Activated T-cell treated with anti-CD3 and anti-CD28 coated beads for 1 hour (primary cell): Measurements from ENCODE around the gene REPS2.

Experiments used
- DNase-seq: peaks from one replicate; pipeline ENCODE4 v3.0.0-alpha.2; 2020; ENCODE audit warnings: low read depth

The REPS2 gene

DNA sequence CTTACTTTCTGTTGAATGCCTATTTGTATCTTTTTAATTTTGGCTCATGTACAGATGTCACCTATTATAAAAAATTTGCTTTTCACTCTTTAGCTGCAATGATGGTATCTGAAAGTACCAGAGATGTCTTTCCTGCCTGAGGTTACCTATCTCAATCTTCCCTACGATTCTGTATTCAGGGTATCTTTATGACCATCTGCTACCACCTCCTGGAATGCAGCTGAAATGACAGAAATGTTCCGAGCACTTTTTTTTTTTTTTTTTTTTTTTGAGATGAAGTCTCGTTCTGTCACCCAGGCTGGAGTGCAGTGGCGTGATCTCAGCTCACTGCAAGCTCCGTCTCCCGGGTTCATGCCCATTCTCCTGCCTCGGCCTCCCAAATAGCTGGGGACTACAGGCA is 136.4 kb downstream of the REPS2 start:
- no peak for DNase-seq

DNA sequence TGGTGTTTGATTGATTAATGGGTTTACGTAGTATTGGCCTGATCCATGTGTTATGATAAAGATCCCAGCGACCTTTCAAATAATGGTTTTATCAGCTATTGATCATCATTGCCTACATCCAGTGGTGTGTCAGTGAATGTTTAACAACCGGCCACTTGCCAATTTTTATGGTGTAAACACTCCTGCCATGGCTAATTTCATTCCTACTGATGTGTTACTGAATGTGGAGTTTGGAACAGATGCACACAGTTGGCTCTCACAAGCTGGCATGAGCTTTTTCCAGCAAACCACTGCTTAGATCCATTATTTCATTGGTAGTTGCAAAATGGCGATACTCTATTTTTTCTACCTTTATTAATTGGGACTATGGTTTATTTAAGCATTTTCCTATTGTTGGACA is 139.9 kb downstream of the REPS2 start:
- DNase-seq = no peak

- DNase-seq = no peak
Measured at GRCh38 chrX:17095161-17095560, 148.7 kb downstream of the REPS2 start.

DNA sequence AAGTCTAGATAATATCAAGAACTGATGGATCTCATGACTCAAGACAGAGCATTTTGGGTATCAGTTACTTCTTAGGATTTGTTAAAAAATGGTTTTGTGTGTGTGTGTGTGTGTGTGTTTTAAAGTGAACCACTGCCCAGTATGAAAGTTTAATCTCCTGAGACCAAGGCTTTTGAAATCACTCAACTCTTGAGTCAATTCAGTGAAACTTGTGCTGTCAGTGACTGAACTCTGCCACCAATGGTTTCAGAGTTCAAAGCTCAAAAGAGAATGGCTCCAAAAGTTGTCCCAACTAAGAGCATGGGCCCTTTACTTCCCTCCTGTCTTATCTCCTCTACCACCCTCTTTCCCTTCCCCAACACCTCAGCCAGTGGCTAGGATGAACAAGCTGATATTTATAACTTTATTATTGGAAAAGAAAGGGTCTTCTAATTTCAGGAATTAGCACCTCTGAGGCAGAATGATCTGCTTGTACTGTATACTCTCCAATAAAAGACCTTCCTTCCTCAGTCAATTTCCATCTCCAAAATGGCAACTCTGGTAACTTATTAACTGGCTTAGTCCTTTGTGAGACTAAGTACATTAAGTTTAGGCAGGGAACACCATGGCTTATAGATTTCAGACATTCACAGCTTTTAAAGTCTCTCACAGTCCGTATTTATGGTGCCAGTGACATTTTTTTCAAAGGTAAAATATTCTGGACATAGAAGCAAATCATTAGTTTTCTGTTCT is 152.2 kb downstream of the REPS2 start:
- no peak for DNase-seq

GRCh38 chrX:17104433-17104832 is 158.0 kb downstream of the REPS2 start:
- no peak for DNase-seq

- DNase-seq = no peak
Measured at GRCh38 chrX:17120816-17121215, 174.4 kb downstream of the REPS2 start.

DNA sequence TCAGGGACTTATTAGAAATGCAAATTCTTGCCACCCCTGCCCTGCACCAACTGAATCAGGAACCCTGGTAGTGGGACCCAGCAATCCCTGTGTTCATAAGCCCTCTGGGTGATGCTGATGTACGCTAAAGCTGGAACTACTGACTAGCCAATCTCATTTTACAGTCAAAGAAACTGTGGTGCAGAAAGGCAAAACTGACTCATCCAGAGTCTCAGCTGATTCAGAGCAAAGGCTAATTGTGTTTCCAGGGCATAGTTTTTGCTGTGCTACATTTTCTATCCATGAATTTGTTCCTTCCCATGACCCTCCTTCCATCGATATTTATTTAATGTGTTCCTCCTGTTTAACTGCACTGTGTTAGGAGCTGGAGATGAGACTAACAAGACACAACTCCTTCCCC is 207.5 kb downstream of the REPS2 start:
- DNase-seq = no peak

GRCh38 chrX:17160975-17161374 is 214.5 kb downstream of the REPS2 start:
- DNase-seq = no peak

DNA sequence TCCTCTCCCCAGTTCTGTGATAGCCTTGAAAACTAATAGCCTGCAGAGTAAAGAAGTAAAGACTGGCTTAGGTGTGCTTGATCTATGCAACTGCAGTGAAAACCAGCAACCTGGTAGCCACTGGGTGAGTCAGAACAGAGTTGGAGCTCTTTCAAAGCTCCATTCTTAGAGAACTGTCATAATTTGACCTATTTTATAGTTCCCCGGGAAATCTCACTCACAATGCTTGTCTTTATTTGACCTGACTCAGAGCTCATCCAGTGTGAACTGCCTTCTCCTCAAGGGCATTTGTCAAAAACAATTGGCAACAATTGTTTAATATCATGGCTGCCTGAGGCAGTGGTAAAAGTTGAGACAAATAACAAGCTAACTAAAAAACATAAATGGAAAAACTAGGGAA is 215.5 kb downstream of the REPS2 start:
- no peak for DNase-seq

DNA sequence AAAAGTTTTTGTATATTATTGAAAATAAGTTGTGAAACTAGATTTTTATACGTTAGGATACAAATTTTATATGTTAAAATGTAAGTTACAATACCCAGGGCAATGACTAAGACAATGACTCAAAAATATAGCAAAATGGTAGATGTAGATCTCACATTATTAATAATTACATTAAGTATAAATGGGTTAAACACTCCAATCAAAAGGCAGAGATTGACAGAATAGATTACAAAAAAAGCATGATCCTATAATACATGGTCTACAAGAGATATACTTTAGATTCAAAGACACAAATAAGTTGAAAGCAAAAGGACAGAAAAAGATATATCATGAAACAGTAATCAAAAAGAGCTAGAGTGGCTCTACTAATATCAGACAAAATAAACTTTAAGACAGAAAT is 217.6 kb downstream of the REPS2 start:
- DNase-seq = no peak

DNA sequence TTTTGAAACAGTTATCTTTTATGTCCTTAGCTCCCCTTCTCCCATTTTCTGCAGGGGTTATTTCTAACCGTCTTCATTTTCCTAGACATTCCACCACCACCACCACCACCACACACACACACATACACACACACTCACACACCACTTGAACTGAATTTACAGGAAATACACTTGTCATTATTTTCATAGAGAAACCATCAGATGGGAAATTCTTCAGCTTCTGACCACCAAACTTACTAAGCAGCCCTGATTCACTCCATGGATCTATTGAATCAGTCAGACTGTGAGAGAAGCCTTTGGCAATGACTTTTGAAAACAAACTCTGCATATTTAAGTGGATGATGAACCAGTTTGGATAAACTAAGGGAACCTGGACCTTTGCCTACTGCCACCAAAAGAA is 218.5 kb downstream of the REPS2 start:
- DNase-seq = no peak

DNA sequence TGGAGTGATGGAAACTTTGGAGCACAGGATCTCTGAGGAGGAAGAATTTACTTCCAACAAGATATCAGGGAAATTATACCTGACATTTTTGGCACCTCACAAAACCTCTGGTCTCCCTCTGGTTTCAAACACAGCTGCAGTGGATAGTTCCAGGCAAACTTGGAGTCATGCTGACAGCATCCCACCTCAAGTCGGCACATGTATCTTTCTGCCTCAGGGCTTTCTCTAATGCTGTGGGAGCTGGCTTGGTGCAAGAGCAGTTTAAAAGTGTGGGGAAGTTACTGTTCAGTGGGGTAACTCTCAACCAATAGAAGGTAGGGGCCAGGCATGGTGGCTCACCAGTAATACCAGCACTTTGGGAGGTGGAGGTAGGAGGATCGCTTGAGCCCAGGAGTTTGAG is 221.5 kb downstream of the REPS2 start:
- DNase-seq = no peak

GRCh38 chrX:17170973-17171372 is 224.5 kb downstream of the REPS2 start:
- no peak for DNase-seq

- DNase-seq = no peak
Measured at GRCh38 chrX:17174671-17175070, 228.2 kb downstream of the REPS2 start.

- no peak for DNase-seq
Measured at GRCh38 chrX:17182317-17182716, 235.9 kb downstream of the REPS2 start.

DNA sequence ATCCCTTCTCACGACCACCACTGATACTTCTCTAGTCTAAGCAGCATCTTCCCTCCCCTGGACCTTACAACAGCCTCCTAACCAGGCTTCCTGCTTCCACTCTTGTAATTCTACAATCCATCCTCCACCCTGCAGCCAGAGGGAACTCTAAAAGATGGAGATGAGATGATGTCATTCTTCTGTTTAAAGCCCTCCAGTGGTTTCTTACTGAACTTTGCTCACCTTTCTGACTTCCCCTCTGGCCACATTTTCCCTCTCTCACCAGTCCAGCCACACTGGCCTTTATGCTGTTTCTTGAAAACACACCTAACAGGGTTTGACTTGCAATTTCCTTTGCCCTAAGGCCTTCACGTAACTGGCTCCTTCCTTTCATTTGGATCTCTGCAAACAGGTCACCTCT is 237.1 kb downstream of the REPS2 start:
- DNase-seq = no peak

DNA sequence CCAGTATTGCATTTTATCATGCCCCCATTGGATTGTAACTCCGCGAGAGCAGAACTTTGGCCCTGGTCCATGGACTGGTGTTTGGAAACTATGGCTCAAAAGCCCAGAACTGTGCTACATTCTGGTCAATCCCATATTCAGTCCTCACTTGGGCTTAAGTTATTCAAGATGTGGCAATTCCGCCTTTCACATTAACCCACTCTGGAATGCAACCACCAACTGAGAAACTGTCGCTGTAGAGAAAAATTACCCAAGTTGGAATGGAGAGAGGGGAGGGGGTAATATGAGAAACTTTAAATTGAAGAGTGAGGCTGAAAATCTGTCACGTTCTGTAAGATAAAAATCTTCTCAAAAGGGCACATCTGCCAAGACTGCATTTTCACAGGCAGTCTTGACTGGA is 239.0 kb downstream of the REPS2 start:
- DNase-seq = no peak

- DNase-seq = no peak
Measured at GRCh38 chrX:17187136-17187756, 240.8 kb downstream of the REPS2 start.

DNA sequence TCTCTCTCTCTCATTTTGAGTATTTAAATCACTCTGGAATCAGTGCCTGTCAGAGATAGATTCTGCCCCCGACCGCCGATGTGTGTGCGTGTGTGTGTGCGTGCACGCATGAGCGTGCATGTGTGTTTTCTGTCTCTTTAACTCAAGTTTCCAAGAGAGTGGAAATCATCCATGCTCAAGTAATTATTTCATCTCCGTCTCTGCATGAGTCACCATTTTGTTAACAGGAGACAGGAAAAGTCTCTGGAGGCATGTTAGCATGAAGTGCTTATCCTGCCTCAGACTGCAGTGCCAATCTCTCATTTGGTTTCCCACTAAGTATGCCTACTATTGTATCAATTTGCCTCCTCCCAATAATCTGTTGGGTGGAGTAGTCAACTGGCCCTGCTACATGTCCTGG is 245.6 kb downstream of the REPS2 start:
- DNase-seq = no peak
